Stomach (tissue), 4 donors: ENCODE measurements around the gene NUDT2.
"Not testable (repeated sequence)": the region's sequence is repeated elsewhere in the genome, so short reads cannot be mapped to it uniquely, and the experiment has no call there.

ENCODE experiments used
- CTCF ChIP-seq, 7 experiments: fragments of 450-650 bp in 4 of 7; fragments of 200-600 bp in 3 of 7; sonication (generic) in 3 of 7; IDR thresholded peaks; one replicate each; pipeline ENCODE4 v1.5.1; 2016 to 2019; ENCODE audit warnings: antibody characterized with exemption in 7 of 7, control low read depth in 2 of 7, mild to moderate bottlenecking in 1 of 7
- POLR2AphosphoS5 ChIP-seq, 3 donors: sonication (generic); formaldehyde crosslinking; IDR thresholded peaks; one replicate each; pipeline ENCODE4 v1.6.1; 2016; ENCODE audit warnings: antibody characterized with exemption in 3 of 3

GRCh38 chr9:34352122-34352652 is 22.8 kb downstream of the NUDT2 start:
- not testable (repeated sequence) for TF ChIP-seq CTCF (IDR thresholded peaks at IDR 0.05)
- peak in 1 of 3 donors; percentile 17 for TF ChIP-seq POLR2AphosphoS5 (IDR thresholded peaks at IDR 0.05)
